ENCODE measurements around the gene DPYD.

DNA sequence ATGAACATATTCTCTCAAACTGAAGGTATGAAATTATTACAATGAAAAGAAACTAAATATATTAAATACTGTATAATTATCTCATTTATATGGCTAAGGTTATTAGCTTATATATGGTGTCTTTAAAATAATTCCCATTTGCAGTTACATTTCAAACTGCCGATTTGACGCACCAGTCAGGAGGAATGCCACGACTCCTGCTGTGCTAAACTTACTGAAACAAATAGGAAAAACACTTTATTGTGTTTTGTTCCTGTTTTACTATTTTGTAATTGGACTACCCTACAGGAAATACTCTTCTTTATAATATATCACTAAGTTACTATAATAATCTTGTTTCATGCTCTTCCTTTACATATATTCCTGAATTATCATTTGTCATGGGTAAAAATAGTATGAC lies 117.8 kb downstream of the DPYD start:
- no peak for TF ChIP-seq POLR2AphosphoS5 (IDR thresholded peaks at IDR 0.05; ENCODE audit: low read depth, low read length)
- TF ChIP-seq, protein P1, sequence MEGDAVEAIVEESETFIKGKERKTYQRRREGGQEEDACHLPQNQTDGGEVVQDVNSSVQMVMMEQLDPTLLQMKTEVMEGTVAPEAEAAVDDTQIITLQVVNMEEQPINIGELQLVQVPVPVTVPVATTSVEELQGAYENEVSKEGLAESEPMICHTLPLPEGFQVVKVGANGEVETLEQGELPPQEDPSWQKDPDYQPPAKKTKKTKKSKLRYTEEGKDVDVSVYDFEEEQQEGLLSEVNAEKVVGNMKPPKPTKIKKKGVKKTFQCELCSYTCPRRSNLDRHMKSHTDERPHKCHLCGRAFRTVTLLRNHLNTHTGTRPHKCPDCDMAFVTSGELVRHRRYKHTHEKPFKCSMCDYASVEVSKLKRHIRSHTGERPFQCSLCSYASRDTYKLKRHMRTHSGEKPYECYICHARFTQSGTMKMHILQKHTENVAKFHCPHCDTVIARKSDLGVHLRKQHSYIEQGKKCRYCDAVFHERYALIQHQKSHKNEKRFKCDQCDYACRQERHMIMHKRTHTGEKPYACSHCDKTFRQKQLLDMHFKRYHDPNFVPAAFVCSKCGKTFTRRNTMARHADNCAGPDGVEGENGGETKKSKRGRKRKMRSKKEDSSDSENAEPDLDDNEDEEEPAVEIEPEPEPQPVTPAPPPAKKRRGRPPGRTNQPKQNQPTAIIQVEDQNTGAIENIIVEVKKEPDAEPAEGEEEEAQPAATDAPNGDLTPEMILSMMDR (IDR thresholded peaks at IDR 0.05), result no peak
- TF ChIP-seq TEAD4 (IDR thresholded peaks at IDR 0.05; ENCODE audit: borderline replicate concordance, insufficient read depth), result no peak
- no peak for TF ChIP-seq TAF1 (IDR thresholded peaks at IDR 0.05; ENCODE audit: borderline replicate concordance, low read depth, low read length)
- no peak for TF ChIP-seq RFX5 (IDR thresholded peaks at IDR 0.05; ENCODE audit: low read length)
- TF ChIP-seq EP300 (IDR thresholded peaks at IDR 0.05; ENCODE audit: borderline replicate concordance in 1 of 2, low read depth in 1 of 2, low read length in 1 of 2), result no peak
- TF ChIP-seq, protein P2, sequence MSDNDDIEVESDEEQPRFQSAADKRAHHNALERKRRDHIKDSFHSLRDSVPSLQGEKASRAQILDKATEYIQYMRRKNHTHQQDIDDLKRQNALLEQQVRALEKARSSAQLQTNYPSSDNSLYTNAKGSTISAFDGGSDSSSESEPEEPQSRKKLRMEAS (IDR thresholded peaks at IDR 0.05; ENCODE audit: low read depth), result no peak
- TF ChIP-seq, protein P3, sequence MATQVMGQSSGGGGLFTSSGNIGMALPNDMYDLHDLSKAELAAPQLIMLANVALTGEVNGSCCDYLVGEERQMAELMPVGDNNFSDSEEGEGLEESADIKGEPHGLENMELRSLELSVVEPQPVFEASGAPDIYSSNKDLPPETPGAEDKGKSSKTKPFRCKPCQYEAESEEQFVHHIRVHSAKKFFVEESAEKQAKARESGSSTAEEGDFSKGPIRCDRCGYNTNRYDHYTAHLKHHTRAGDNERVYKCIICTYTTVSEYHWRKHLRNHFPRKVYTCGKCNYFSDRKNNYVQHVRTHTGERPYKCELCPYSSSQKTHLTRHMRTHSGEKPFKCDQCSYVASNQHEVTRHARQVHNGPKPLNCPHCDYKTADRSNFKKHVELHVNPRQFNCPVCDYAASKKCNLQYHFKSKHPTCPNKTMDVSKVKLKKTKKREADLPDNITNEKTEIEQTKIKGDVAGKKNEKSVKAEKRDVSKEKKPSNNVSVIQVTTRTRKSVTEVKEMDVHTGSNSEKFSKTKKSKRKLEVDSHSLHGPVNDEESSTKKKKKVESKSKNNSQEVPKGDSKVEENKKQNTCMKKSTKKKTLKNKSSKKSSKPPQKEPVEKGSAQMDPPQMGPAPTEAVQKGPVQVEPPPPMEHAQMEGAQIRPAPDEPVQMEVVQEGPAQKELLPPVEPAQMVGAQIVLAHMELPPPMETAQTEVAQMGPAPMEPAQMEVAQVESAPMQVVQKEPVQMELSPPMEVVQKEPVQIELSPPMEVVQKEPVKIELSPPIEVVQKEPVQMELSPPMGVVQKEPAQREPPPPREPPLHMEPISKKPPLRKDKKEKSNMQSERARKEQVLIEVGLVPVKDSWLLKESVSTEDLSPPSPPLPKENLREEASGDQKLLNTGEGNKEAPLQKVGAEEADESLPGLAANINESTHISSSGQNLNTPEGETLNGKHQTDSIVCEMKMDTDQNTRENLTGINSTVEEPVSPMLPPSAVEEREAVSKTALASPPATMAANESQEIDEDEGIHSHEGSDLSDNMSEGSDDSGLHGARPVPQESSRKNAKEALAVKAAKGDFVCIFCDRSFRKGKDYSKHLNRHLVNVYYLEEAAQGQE (IDR thresholded peaks at IDR 0.05; ENCODE audit: low read depth, low read length), result no peak
- TF ChIP-seq TCF12 (IDR thresholded peaks at IDR 0.05), result no peak
- no peak for TF ChIP-seq EZH2phosphoT487 (IDR thresholded peaks at IDR 0.05; ENCODE audit: borderline replicate concordance, low read depth)
- no peak for TF ChIP-seq GABPA (IDR thresholded peaks at IDR 0.05; ENCODE audit: low read depth)
- TF ChIP-seq RXRA (IDR thresholded peaks at IDR 0.05; ENCODE audit: borderline replicate concordance, low read depth), result no peak
